ENCODE results near the gene TBC1D8.

TBC1D8 gene

GRCh38 chr2:101123795-101124471 is 27.2 kb downstream of the TBC1D8 start:
- peak overlapping the region; percentile 91 for H3K27ac ChIP-seq
- no peak for DNase-seq (ENCODE audit: low spot score)
- TF ChIP-seq CTCF (conservative IDR thresholded peaks at IDR 0.05; ENCODE audit: low read depth), result no peak
- ChIA-PET CTCF (interaction anchor here (0.5 to 0.6 kb wide), 2 partner anchors 12 to 1599 kb away, joined by 3 to 6 read pairs; no protein-coding TSS in a partner anchor), POLR2A (ENCODE audit: low non-redundant PET) (interaction anchor here (0.6 to 1.2 kb wide), 2 partner anchors 26 to 120 kb away, joined by 3 to 4 read pairs; no protein-coding TSS in a partner anchor)

- no peak for TF ChIP-seq CTCF (conservative IDR thresholded peaks at IDR 0.05; ENCODE audit: low read depth)
- ChIA-PET POLR2A (ENCODE audit: low non-redundant PET) (interaction anchor here (1.4 kb wide), 1 partner anchor 24 kb away, joined by 3 read pairs; no protein-coding TSS in a partner anchor), CTCF (interaction anchor here (1.1 to 1.8 kb wide), 2 partner anchors 29 to 84 kb away, joined by 4 read pairs; partner anchors contain the start of gene TBC1D8)
- DNase-seq (ENCODE audit: low spot score), result no peak
- H3K27ac ChIP-seq, result peak overlapping the region; percentile 92
These were observed 30.0 kb downstream of the TBC1D8 start for GRCh38 chr2:101121174-101121573.

GRCh38 chr2:101120124-101120996 is 30.8 kb downstream of the TBC1D8 start:
- no peak for TF ChIP-seq CTCF (conservative IDR thresholded peaks at IDR 0.05; ENCODE audit: low read depth)
- CTCF ChIA-PET, result interaction anchor here (0.7 to 1.8 kb wide), 3 partner anchors 30 to 84 kb away, joined by 3 to 4 read pairs (median 4); partner anchors contain the start of gene TBC1D8
- peak; percentile 57 for DNase-seq (ENCODE audit: low spot score)
- POLR2A ChIA-PET (ENCODE audit: low non-redundant PET), result interaction anchor here (1.2 to 1.4 kb wide), 2 partner anchors 25 to 31 kb away, joined by 3 read pairs; partner anchors contain the start of gene TBC1D8
- peak overlapping the region; percentile 92 for H3K27ac ChIP-seq

GRCh38 chr2:101119431-101119830 is 31.8 kb downstream of the TBC1D8 start:
- ChIA-PET CTCF (no interaction called here), POLR2A (ENCODE audit: low non-redundant PET) (interaction anchor here (1.2 kb wide), 1 partner anchor 32 kb away, joined by 3 read pairs; the partner anchor contains the start of gene TBC1D8)
- peak overlapping the region; percentile 92 for H3K27ac ChIP-seq
- no peak for DNase-seq (ENCODE audit: low spot score)
- TF ChIP-seq CTCF (conservative IDR thresholded peaks at IDR 0.05; ENCODE audit: low read depth), result no peak

- ChIA-PET CTCF (interaction anchor here (0.7 kb wide), 1 partner anchor 70 kb away, joined by 4 read pairs; no protein-coding TSS in a partner anchor), POLR2A (ENCODE audit: low non-redundant PET) (no interaction called here)
- no peak for DNase-seq (ENCODE audit: low spot score)
- H3K27ac ChIP-seq, result peak overlapping the region; percentile 36; the same call in 1 of the 2 replicates
- TF ChIP-seq CTCF (conservative IDR thresholded peaks at IDR 0.05; ENCODE audit: low read depth), result no peak
These were observed 34.2 kb downstream of the TBC1D8 start for GRCh38 chr2:101116841-101117552.
